Glutamatergic neuron (in vitro differentiated cells): ENCODE measurements around the gene SLC12A3. TPM values are rescaled to one million over a fixed set of nuclear protein-coding genes. Genes with fewer than 3 reads are reported as not detected.

Experiments used
- DNase-seq: peaks from one replicate; pipeline ENCODE4 v3.0.0; 2022
- H3K27ac Mint-ChIP-seq: one replicate; pipeline ENCODE4 v1.8.0; 2020; ENCODE audit warnings: mild to moderate bottlenecking, mixed read lengths, inconsistent platforms; ENCODE audit not compliant: unreplicated experiment
- H3K27me3 Mint-ChIP-seq: one replicate; pipeline ENCODE4 v1.8.0; 2020; ENCODE audit warnings: mild to moderate bottlenecking, moderate library complexity, mixed read lengths, inconsistent platforms; ENCODE audit not compliant: unreplicated experiment
- H3K36me3 Mint-ChIP-seq: one replicate; pipeline ENCODE4 v1.8.0; 2020; ENCODE audit warnings: mild to moderate bottlenecking, mixed read lengths, inconsistent platforms; ENCODE audit not compliant: unreplicated experiment
- H3K4me1 Mint-ChIP-seq: one replicate; pipeline ENCODE4 v1.8.0; 2020; ENCODE audit warnings: mild to moderate bottlenecking, low read depth, mixed read lengths, inconsistent platforms; ENCODE audit not compliant: unreplicated experiment
- H3K4me3 Mint-ChIP-seq: one replicate; pipeline ENCODE4 v1.8.0; 2020; ENCODE audit warnings: mild to moderate bottlenecking, mixed read lengths, inconsistent platforms; ENCODE audit not compliant: unreplicated experiment
- H3K9me3 Mint-ChIP-seq: one replicate; pipeline ENCODE4 v1.8.0; 2020; ENCODE audit warnings: mild to moderate bottlenecking, moderate library complexity, mixed read lengths, inconsistent platforms; ENCODE audit not compliant: unreplicated experiment
- CTCF ChIP-seq: fragments of 200-600 bp; sonication (generic); IDR thresholded peaks from one replicate; pipeline ENCODE4 v1.5.0; 2021; ENCODE audit not compliant: partially characterized antibody, unreplicated experiment
- total RNA-seq: library from RNA; stranded (reverse); fragmentation: NEBNext Ultra II Directional; extraction: Animal tissue kit (Norgen Biotek cat#: 25700); gene quantifications from one replicate; pipeline ENCODE4 v1.2.1, GENCODE V29; 2021; ENCODE audit not compliant: unreplicated experiment

SLC12A3 gene
- total RNA-seq, 1 donor from 2014 or later: not detected

- H3K9me3 Mint-ChIP-seq: peaks cover 11% of the 10 kb centered on the region
- peaks cover 8% of the 10 kb centered on the region for H3K27me3 Mint-ChIP-seq
- no peak for TF ChIP-seq CTCF
- peaks cover 5% of the 10 kb centered on the region for H3K36me3 Mint-ChIP-seq
- peak overlapping the region; percentile 95 for H3K27ac Mint-ChIP-seq
- DNase-seq: peak; percentile 22
- H3K4me3 Mint-ChIP-seq: no peak overlapping the region
- peaks cover 11% of the 10 kb centered on the region for H3K4me1 Mint-ChIP-seq
Measured at GRCh38 chr16:56930486-56931270, 65.7 kb downstream of the SLC12A3 start.

- no peak for DNase-seq
- Mint-ChIP-seq H3K36me3 (peaks cover 5% of the 10 kb centered on the region), H3K4me1 (peaks cover 14% of the 10 kb centered on the region), H3K4me3 (peak overlapping the region; percentile 71), H3K27me3 (peaks cover 8% of the 10 kb centered on the region), H3K9me3 (peaks cover 11% of the 10 kb centered on the region), H3K27ac (peak overlapping the region; percentile 95)
- no peak for TF ChIP-seq CTCF
Measured at GRCh38 chr16:56931271-56931891, 66.4 kb downstream of the SLC12A3 start.

- DNase-seq: peak; percentile 97
- peaks cover 9% of the 10 kb centered on the region for H3K27me3 Mint-ChIP-seq
- peaks cover 11% of the 10 kb centered on the region for H3K9me3 Mint-ChIP-seq
- TF ChIP-seq CTCF: peak; percentile 26
- H3K4me1 Mint-ChIP-seq: peaks cover 14% of the 10 kb centered on the region
- peaks cover 5% of the 10 kb centered on the region for H3K36me3 Mint-ChIP-seq
- H3K27ac Mint-ChIP-seq: peak within 1 kb of the TSS; percentile 96
- H3K4me3 Mint-ChIP-seq: peak within 1 kb of the TSS; percentile 97
Measured at GRCh38 chr16:56931892-56932720, 67.1 kb downstream of the SLC12A3 start, which contains the start of gene HERPUD1. TSS of gene HERPUD1 (plus strand) at chr16:56932142. CDS start at chr16:56932245, 103 bp downstream.

- H3K27me3 Mint-ChIP-seq: peaks cover 9% of the 10 kb centered on the region
- peak overlapping the region; percentile 96 for H3K27ac Mint-ChIP-seq
- peaks cover 11% of the 10 kb centered on the region for H3K9me3 Mint-ChIP-seq
- peak overlapping the region; percentile 97 for H3K4me3 Mint-ChIP-seq
- peaks cover 9% of the 10 kb centered on the region for H3K36me3 Mint-ChIP-seq
- peak; percentile 61 for DNase-seq
- peaks cover 14% of the 10 kb centered on the region for H3K4me1 Mint-ChIP-seq
- TF ChIP-seq CTCF: no peak
Measured at GRCh38 chr16:56932721-56933619, 68.0 kb downstream of the SLC12A3 start.
